Parathyroid adenoma (tissue), 2 donors: ENCODE results near the gene COQ9.

Source experiments
- H2AFZ ChIP-seq: fragments of 300-600 bp; sonication (generic); one replicate; pipeline ENCODE4 v1.7.0; 2017; ENCODE audit warnings: antibody characterized with exemption, mild to moderate bottlenecking
- H3K27ac ChIP-seq: fragments of 300-600 bp; sonication (generic); one replicate; pipeline ENCODE4 v1.7.0; 2017
- H3K27me3 ChIP-seq: fragments of 300-600 bp; sonication (generic); one replicate; pipeline ENCODE4 v1.7.0; 2017; ENCODE audit warnings: low read length; ENCODE audit not compliant: control insufficient read depth, insufficient read depth
- H3K36me3 ChIP-seq: fragments of 300-600 bp; sonication (generic); one replicate; pipeline ENCODE4 v1.7.0; 2017; ENCODE audit warnings: low read length; ENCODE audit not compliant: control insufficient read depth, insufficient read depth
- H3K4me1 ChIP-seq: fragments of 300-600 bp; sonication (generic); one replicate; pipeline ENCODE4 v1.7.0; 2017; ENCODE audit warnings: control low read depth
- H3K4me2 ChIP-seq: fragments of 300-600 bp; sonication (generic); one replicate; pipeline ENCODE4 v1.7.0; 2017; ENCODE audit warnings: low read length
- H3K4me3 ChIP-seq: fragments of 300-600 bp; sonication (generic); one replicate; pipeline ENCODE4 v1.7.0; 2017; ENCODE audit warnings: low read depth, low read length
- H3K79me2 ChIP-seq: fragments of 300-600 bp; sonication (generic); one replicate; pipeline ENCODE4 v1.7.0; 2017; ENCODE audit warnings: control low read depth
- H3K9ac ChIP-seq: fragments of 300-600 bp; sonication (generic); one replicate; pipeline ENCODE4 v1.7.0; 2017; ENCODE audit warnings: mild to moderate bottlenecking
- H3K9me3 ChIP-seq: fragments of 300-600 bp; sonication (generic); one replicate; pipeline ENCODE4 v1.7.0; 2017; ENCODE audit warnings: low read length; ENCODE audit not compliant: control insufficient read depth
- CTCF ChIP-seq: fragments of 300-600 bp; sonication (generic); IDR thresholded peaks from one replicate; pipeline ENCODE4 v1.7.0; 2017; ENCODE audit warnings: antibody characterized with exemption, mild to moderate bottlenecking
- donor health status: primary hyperparathyroidism.

COQ9 gene

GRCh38 chr16:57472665-57473060 lies 25.4 kb downstream of the COQ9 start:
- no peaks in the 10 kb centered on the region for H3K36me3 ChIP-seq

GRCh38 chr16:57473176-57473840 lies 26.0 kb downstream of the COQ9 start:
- Histone ChIP-seq H3K4me3 (no peak overlapping the region), H3K79me2 (peaks cover under 1% of the 10 kb centered on the region), H3K9me3 (no peaks in the 10 kb centered on the region), H3K36me3 (no peaks in the 10 kb centered on the region), H3K4me1 (peaks cover 15% of the 10 kb centered on the region), H3K27me3 (no peaks in the 10 kb centered on the region), H2AFZ (no peak overlapping the region), H3K27ac (no peak overlapping the region), H3K9ac (no peak overlapping the region), H3K4me2 (no peak overlapping the region)
- no peak for TF ChIP-seq CTCF

More at GRCh38 chr16:57472665-57473060, 25.4 kb downstream of the COQ9 start:
- no peak overlapping the region for H2AFZ ChIP-seq
- no peak overlapping the region for H3K9ac ChIP-seq
- H3K4me3 ChIP-seq: no peak overlapping the region
- no peaks in the 10 kb centered on the region for H3K9me3 ChIP-seq
- no peak overlapping the region for H3K27ac ChIP-seq
- no peaks in the 10 kb centered on the region for H3K79me2 ChIP-seq
- no peak for TF ChIP-seq CTCF
- no peaks in the 10 kb centered on the region for H3K27me3 ChIP-seq
- no peak overlapping the region for H3K4me2 ChIP-seq
- peaks cover 15% of the 10 kb centered on the region for H3K4me1 ChIP-seq

- Histone ChIP-seq H3K9ac (no peak overlapping the region), H3K4me3 (no peak overlapping the region), H3K79me2 (peaks cover 4% of the 10 kb centered on the region), H3K4me1 (peaks cover 15% of the 10 kb centered on the region), H3K9me3 (no peaks in the 10 kb centered on the region), H3K4me2 (no peak overlapping the region), H3K27me3 (no peaks in the 10 kb centered on the region), H3K27ac (no peak overlapping the region), H2AFZ (no peak overlapping the region), H3K36me3 (no peaks in the 10 kb centered on the region)
- TF ChIP-seq CTCF: no peak
Measured at GRCh38 chr16:57473906-57474305, 26.6 kb downstream of the COQ9 start.

GRCh38 chr16:57474671-57475661 lies 27.7 kb downstream of the COQ9 start:
- no peaks in the 10 kb centered on the region for H3K9me3 ChIP-seq
- H2AFZ ChIP-seq: no peak overlapping the region
- no peak overlapping the region for H3K4me2 ChIP-seq
- no peak overlapping the region for H3K27ac ChIP-seq
- no peak for TF ChIP-seq CTCF
- no peaks in the 10 kb centered on the region for H3K36me3 ChIP-seq
- H3K9ac ChIP-seq: no peak overlapping the region
- peaks cover 8% of the 10 kb centered on the region for H3K79me2 ChIP-seq
- H3K4me1 ChIP-seq: peaks cover 15% of the 10 kb centered on the region
- no peaks in the 10 kb centered on the region for H3K27me3 ChIP-seq
- no peak overlapping the region for H3K4me3 ChIP-seq
